Measurements from ENCODE around the gene MMEL1. TPM values are rescaled to one million over a fixed set of nuclear protein-coding genes. Genes with fewer than 3 reads are reported as not detected.

Gene MMEL1
- polyA plus RNA-seq, 1 of the 3 experiments (the other 2 are of a cell fraction), result 0.16 TPM

- Histone ChIP-seq H3K9me3 (no peaks in the 10 kb centered on the region), H3K4me3 (ENCODE audit: low read depth in 2 of 2, low read length in 1 of 2) (no peak overlapping the region), H3K9ac (no peak overlapping the region), H3K4me1 (ENCODE audit: control insufficient read depth in 1 of 2, insufficient read depth in 2 of 2, low read depth in 1 of 2, low read length in 1 of 2) (peaks cover 0 to 9% of the 10 kb centered on the region in 2 experiments; a peak in 2 of 4 replicates), H4K20me1 (ENCODE audit: insufficient read depth) (no peaks in the 10 kb centered on the region), H3K36me3 (replicated peaks in 1 of 2; ENCODE audit: control insufficient read depth in 1 of 2, insufficient read depth in 2 of 2, low read length in 1 of 2) (no peaks in the 10 kb centered on the region), H3K27me3 (ENCODE audit: insufficient read depth) (no peaks in the 10 kb centered on the region), H3K27ac (ENCODE audit: low read depth in 2 of 2, low read length in 1 of 2) (no peak overlapping the region), H3K9me2 (no peaks in the 10 kb centered on the region), H3K4me2 (no peak overlapping the region), H3K79me2 (ENCODE audit: insufficient read depth) (no peaks in the 10 kb centered on the region), H2AFZ (ENCODE audit: low read depth) (no peak overlapping the region), H3F3A (replicated peaks; ENCODE audit: insufficient read depth) (no peaks in the 10 kb centered on the region)
- ChIA-PET POLR2A (no interaction called here), CTCF (no interaction called here)
- TF ChIP-seq FOXJ3 (CRISPR knock-in tag; IDR thresholded peaks at IDR 0.05) (no peak), MEF2A (IDR thresholded peaks at IDR 0.05; ENCODE audit: borderline replicate concordance, low read depth) (no peak), EP300 (IDR thresholded peaks at IDR 0.05; ENCODE audit: borderline replicate concordance in 1 of 2, low read depth in 1 of 2, low read length in 1 of 2) (no peak), FOSL2 (IDR thresholded peaks at IDR 0.05; ENCODE audit: borderline replicate concordance, low read depth) (no peak), REST (IDR thresholded peaks at IDR 0.05; ENCODE audit: low read depth, low read length) (no peak), FOXM1 (IDR thresholded peaks at IDR 0.05; ENCODE audit: low read depth) (no peak), USF1 (IDR thresholded peaks at IDR 0.05; ENCODE audit: borderline replicate concordance, low read depth) (no peak), EZH2phosphoT487 (IDR thresholded peaks at IDR 0.05; ENCODE audit: borderline replicate concordance, low read depth) (no peak), RAD21 (IDR thresholded peaks at IDR 0.05; ENCODE audit: low read length) (no peak), MXI1 (IDR thresholded peaks at IDR 0.05; ENCODE audit: low read depth, low read length) (no peak), CTCF (IDR thresholded peaks at IDR 0.05) (no peak), RFX5 (IDR thresholded peaks at IDR 0.05; ENCODE audit: low read length) (no peak), USF2 (IDR thresholded peaks at IDR 0.05; ENCODE audit: borderline replicate concordance, low read depth, low read length) (no peak), NRF1 (IDR thresholded peaks at IDR 0.05; ENCODE audit: low read depth, low read length) (no peak), RXRA (IDR thresholded peaks at IDR 0.05; ENCODE audit: borderline replicate concordance, low read depth) (no peak), JUND (IDR thresholded peaks at IDR 0.05) (no peak), SMC3 (IDR thresholded peaks at IDR 0.05; ENCODE audit: low read depth, low read length) (no peak)
- WGBS (ENCODE audit: low lambda C conversion rate), result 14% methylated on average over 3 of the region's 3 CpGs
- DNase-seq, result no peak
These were observed 34.4 kb downstream of the MMEL1 start for GRCh38 chr1:2598329-2598931.
